Measurements from ENCODE around the gene ZKSCAN4. TPM values are rescaled to one million over a fixed set of nuclear protein-coding genes. Genes with fewer than 3 reads are reported as not detected.

The ZKSCAN4 gene
- total RNA-seq, 2 donors from 2014 or later = 7.3 to 8.2 TPM

DNA sequence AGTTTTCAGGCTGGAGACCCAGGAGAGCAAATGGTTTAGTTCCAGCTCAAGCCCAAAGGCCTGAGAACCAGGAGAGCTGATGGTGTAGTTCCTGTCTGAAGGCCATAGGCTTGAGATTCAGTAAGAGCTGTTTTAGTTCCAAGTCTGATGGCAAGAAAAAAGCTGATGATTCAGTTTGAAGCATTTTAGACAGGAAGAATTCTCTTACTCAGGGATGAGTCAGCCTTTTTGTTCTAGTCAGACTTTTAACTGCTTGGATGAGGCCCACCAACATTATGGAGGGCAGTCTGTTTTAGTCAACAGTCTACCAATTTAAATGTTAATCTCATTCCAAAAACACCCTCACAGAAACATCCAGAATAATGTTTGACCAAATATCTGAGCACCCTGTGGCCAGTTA lies 17.4 kb upstream of the ZKSCAN4 start:
- peaks cover 6% of the 10 kb centered on the region for H3K4me1 ChIP-seq (ENCODE audit: control insufficient read depth, insufficient read depth, low read length)
- H3K4me3 Mint-ChIP-seq = no peak overlapping the region
- no peaks in the 10 kb centered on the region for H3K9me3 Mint-ChIP-seq
- no peak overlapping the region for H3K27ac ChIP-seq (ENCODE audit: low read depth, low read length)
- peaks cover 14% of the 10 kb centered on the region for H3K36me3 ChIP-seq (ENCODE audit: control insufficient read depth, insufficient read depth, low read length)
- TF ChIP-seq, protein P1, sequence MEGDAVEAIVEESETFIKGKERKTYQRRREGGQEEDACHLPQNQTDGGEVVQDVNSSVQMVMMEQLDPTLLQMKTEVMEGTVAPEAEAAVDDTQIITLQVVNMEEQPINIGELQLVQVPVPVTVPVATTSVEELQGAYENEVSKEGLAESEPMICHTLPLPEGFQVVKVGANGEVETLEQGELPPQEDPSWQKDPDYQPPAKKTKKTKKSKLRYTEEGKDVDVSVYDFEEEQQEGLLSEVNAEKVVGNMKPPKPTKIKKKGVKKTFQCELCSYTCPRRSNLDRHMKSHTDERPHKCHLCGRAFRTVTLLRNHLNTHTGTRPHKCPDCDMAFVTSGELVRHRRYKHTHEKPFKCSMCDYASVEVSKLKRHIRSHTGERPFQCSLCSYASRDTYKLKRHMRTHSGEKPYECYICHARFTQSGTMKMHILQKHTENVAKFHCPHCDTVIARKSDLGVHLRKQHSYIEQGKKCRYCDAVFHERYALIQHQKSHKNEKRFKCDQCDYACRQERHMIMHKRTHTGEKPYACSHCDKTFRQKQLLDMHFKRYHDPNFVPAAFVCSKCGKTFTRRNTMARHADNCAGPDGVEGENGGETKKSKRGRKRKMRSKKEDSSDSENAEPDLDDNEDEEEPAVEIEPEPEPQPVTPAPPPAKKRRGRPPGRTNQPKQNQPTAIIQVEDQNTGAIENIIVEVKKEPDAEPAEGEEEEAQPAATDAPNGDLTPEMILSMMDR (conservative IDR thresholded peaks at IDR 0.05) = no peak
- no peak for DNase-seq
- peaks cover 9% of the 10 kb centered on the region for H3K27me3 ChIP-seq (ENCODE audit: control insufficient read depth, insufficient read depth, low read length, poor library complexity, severe bottlenecking)
- no peak overlapping the region for H3K27ac Mint-ChIP-seq
- H3K9ac ChIP-seq (ENCODE audit: extremely low read depth, low read length, poor library complexity, severe bottlenecking) = no peak overlapping the region
- no peaks in the 10 kb centered on the region for H3K9me3 ChIP-seq (ENCODE audit: control insufficient read depth, low read length)
- peaks cover 28% of the 10 kb centered on the region for H3K36me3 Mint-ChIP-seq (ENCODE audit: low read depth)
- H3K4me3 ChIP-seq (ENCODE audit: low read length) = no peak overlapping the region
- H3K27me3 Mint-ChIP-seq (ENCODE audit: insufficient read depth) = no peaks in the 10 kb centered on the region
- peaks cover 10% of the 10 kb centered on the region for H3K4me1 Mint-ChIP-seq

DNA sequence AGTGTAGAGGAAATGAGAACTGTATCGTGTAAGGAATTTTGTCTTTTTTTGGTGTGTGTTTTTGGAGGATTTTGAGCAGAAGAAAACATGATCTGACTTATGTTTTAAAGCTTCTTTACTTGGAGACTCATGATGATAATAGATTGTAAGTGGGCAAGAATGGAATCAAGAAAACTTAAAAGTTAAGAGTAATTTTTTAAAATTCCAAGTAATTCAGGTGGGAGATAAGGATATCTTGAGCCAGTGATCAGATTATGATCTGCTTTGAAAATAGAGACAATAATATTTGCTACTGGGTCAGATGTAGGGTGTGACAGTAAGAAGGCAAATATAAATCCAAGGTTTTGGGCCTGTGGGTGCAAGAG lies 15.6 kb upstream of the ZKSCAN4 start:
- WGBS, 2 experiments (ENCODE audit: insufficient coverage in 1 of 2, insufficient read length in 1 of 2) = 43 to 46% methylated on average over 1 of the region's 1 CpG
- peaks cover 20% of the 10 kb centered on the region for H3K4me1 Mint-ChIP-seq

DNA sequence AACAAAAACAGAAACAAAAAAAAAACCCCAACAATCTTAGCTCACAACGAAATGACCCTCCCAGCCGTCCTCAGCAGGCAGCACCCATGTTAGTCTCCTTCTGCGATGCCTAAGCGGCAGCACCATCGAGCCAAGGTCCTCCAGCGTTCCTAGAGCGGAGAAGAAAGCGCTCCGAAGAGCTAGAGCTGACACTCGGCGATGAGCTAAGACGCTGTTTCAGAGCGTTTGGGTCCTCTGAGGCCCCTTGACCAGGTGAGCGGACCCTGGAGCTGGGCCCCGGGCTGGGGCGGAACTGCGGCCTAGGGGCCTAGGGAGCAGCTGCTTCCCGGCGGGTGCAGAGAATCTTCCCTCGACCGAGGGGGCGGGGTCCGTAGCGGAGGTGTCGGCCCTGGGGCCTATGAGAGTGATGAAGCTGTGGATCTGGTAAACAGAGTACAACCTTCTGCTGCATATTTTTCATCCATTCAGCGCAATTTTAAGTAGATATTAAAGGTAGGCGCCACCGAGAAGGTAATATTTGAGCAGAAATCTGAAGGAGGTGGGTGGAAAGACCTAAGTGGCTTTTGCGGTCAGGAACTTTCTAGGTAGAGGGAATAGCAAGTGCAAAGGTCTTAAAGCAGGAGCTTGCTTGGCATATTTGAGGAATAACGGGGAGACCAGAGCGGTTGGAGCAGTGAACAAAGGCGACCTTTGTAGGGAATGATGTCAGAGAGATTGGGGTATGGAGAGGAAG lies 15.1 kb upstream of the ZKSCAN4 start, which contains the start of gene ZSCAN26:
TSS of gene ZSCAN26 (plus strand) at position 182 of the 733 bp plus-strand sequence. CDS start 4,777 bp downstream, outside the sequence.
- no peaks in the 10 kb centered on the region for H3K27me3 Mint-ChIP-seq (ENCODE audit: insufficient read depth)
- peaks cover 21% of the 10 kb centered on the region for H3K4me1 Mint-ChIP-seq

More for the DNA sequence above, 15.6 kb upstream of the ZKSCAN4 start:
- H3K4me3 Mint-ChIP-seq = no peak overlapping the region
- Histone ChIP-seq H3K27ac (ENCODE audit: low read depth, low read length) (no peak overlapping the region), H3K27me3 (ENCODE audit: control insufficient read depth, insufficient read depth, low read length, poor library complexity, severe bottlenecking) (no peaks in the 10 kb centered on the region), H3K4me3 (ENCODE audit: low read length) (peak overlapping the region; percentile 99), H3K9me3 (ENCODE audit: control insufficient read depth, low read length) (no peaks in the 10 kb centered on the region), H3K36me3 (ENCODE audit: control insufficient read depth, insufficient read depth, low read length) (peaks cover 4% of the 10 kb centered on the region), H3K4me1 (ENCODE audit: control insufficient read depth, insufficient read depth, low read length) (peaks cover 6% of the 10 kb centered on the region), H3K9ac (ENCODE audit: extremely low read depth, low read length, poor library complexity, severe bottlenecking) (peak overlapping the region; percentile 66)
- H3K9me3 Mint-ChIP-seq = no peaks in the 10 kb centered on the region
- peaks cover 12% of the 10 kb centered on the region for H3K36me3 Mint-ChIP-seq (ENCODE audit: low read depth)
- TF ChIP-seq, protein P1 (conservative IDR thresholded peaks at IDR 0.05) = no peak
- H3K27me3 Mint-ChIP-seq (ENCODE audit: insufficient read depth) = no peaks in the 10 kb centered on the region
- DNase-seq = no peak
- no peak overlapping the region for H3K27ac Mint-ChIP-seq

More for the DNA sequence above, 15.1 kb upstream of the ZKSCAN4 start, which contains the start of gene ZSCAN26:
- H3K9ac ChIP-seq (ENCODE audit: extremely low read depth, low read length, poor library complexity, severe bottlenecking) = peak within 1 kb of the TSS; percentile 66
- H3K27ac Mint-ChIP-seq = peak within 1 kb of the TSS; percentile 6
- peak; percentile 97 for DNase-seq
- H3K9me3 Mint-ChIP-seq = no peaks in the 10 kb centered on the region
- H3K4me1 ChIP-seq (ENCODE audit: control insufficient read depth, insufficient read depth, low read length) = peaks cover 6% of the 10 kb centered on the region
- H3K4me3 Mint-ChIP-seq = no peak within 1 kb of the TSS
- no peaks in the 10 kb centered on the region for H3K36me3 ChIP-seq (ENCODE audit: control insufficient read depth, insufficient read depth, low read length)
- 1 to 2% methylated on average over 19 to 32 of the region's 32 CpGs for WGBS, 2 experiments (ENCODE audit: insufficient coverage in 1 of 2, insufficient read length in 1 of 2)
- peak within 1 kb of the TSS; percentile 39 for H3K27ac ChIP-seq (ENCODE audit: low read depth, low read length)
- no peaks in the 10 kb centered on the region for H3K9me3 ChIP-seq (ENCODE audit: control insufficient read depth, low read length)
- H3K27me3 ChIP-seq (ENCODE audit: control insufficient read depth, insufficient read depth, low read length, poor library complexity, severe bottlenecking) = no peaks in the 10 kb centered on the region
- H3K4me3 ChIP-seq (ENCODE audit: low read length) = peak within 1 kb of the TSS; percentile 99
- TF ChIP-seq, protein P1 (conservative IDR thresholded peaks at IDR 0.05) = no peak
- peaks cover 6% of the 10 kb centered on the region for H3K36me3 Mint-ChIP-seq (ENCODE audit: low read depth)

Measured in endodermal cell (in vitro differentiated cells).